GM21381 (cell line): ENCODE measurements around the gene SPI1.
A peak's percentile ranks its signal among the peaks of the same experiment; 100 is the strongest.
"Not testable (repeated sequence)": the region's sequence is repeated elsewhere in the genome, so short reads cannot be mapped to it uniquely, and the experiment has no call there.

Experiments
- ATAC-seq: cut with Tn5 transposase; IDR thresholded peaks from one replicate; pipeline ENCODE4 v1.9.1; 2021; ENCODE audit warnings: mild to moderate bottlenecking, moderate library complexity; ENCODE audit not compliant: unreplicated experiment

Gene SPI1

GRCh38 chr11:47328449-47329390, 49.6 kb downstream of the SPI1 start:
- peak; percentile 87 for ATAC-seq

- no peak for ATAC-seq
Observed at GRCh38 chr11:47327949-47328348, 50.4 kb downstream of the SPI1 start.

- ATAC-seq, result no peak
Observed at GRCh38 chr11:47327025-47327424, 51.3 kb downstream of the SPI1 start.

- ATAC-seq, result no peak
Observed at GRCh38 chr11:47326198-47326597, 52.1 kb downstream of the SPI1 start.

GRCh38 chr11:47325271-47326041, 52.9 kb downstream of the SPI1 start:
- ATAC-seq, result no peak

GRCh38 chr11:47324520-47324919, 53.8 kb downstream of the SPI1 start:
- no peak for ATAC-seq

GRCh38 chr11:47318166-47318565, 60.2 kb downstream of the SPI1 start:
- ATAC-seq, result no peak

- peak; percentile 76 for ATAC-seq
Observed at GRCh38 chr11:47317064-47317828, 61.1 kb downstream of the SPI1 start.

GRCh38 chr11:47316501-47316900, 61.8 kb downstream of the SPI1 start:
- ATAC-seq, result not testable (repeated sequence)

GRCh38 chr11:47314992-47315391, 63.4 kb downstream of the SPI1 start:
- ATAC-seq, result no peak

- ATAC-seq, result no peak
Observed at GRCh38 chr11:47308050-47308823, 70.1 kb downstream of the SPI1 start.

GRCh38 chr11:47306484-47306844, 71.9 kb downstream of the SPI1 start:
- ATAC-seq, result no peak

GRCh38 chr11:47305734-47306483, 72.4 kb downstream of the SPI1 start:
- no peak for ATAC-seq
